Mucosa of descending colon (tissue), 3 donors: Measurements from ENCODE around the gene NSUN6. TPM values are rescaled to one million over a fixed set of nuclear protein-coding genes. Genes with fewer than 3 reads are reported as not detected.

Experiments used
- ATAC-seq: fragments of 200-7000 bp; cut with Tn5 transposase; one replicate; pipeline ENCODE4 v1.9.1; 2020; ENCODE audit warnings: mild to moderate bottlenecking, moderate library complexity
- DNase-seq, 3 donors: peaks; one replicate each; pipeline ENCODE4 v3.0.0-alpha.2; 2020
- H3K36me3 ChIP-seq: fragments of 200-600 bp; one replicate; pipeline ENCODE4 v1.8.0; 2021; ENCODE audit warnings: low read depth, mild to moderate bottlenecking
- H3K4me1 ChIP-seq: fragments of 200-600 bp; one replicate; pipeline ENCODE4 v1.8.0; 2021; ENCODE audit warnings: low read depth, mild to moderate bottlenecking
- H3K4me3 ChIP-seq: fragments of 200-600 bp; one replicate; pipeline ENCODE4 v1.8.0; 2021; ENCODE audit warnings: mild to moderate bottlenecking
- H3K9me3 ChIP-seq: fragments of 200-600 bp; one replicate; pipeline ENCODE4 v1.8.0; 2021; ENCODE audit warnings: mild to moderate bottlenecking
- CTCF ChIP-seq: fragments of 200-600 bp; IDR thresholded peaks from one replicate; pipeline ENCODE4 v1.8.0; 2022; ENCODE audit warnings: antibody characterized with exemption, mild to moderate bottlenecking
- intact Hi-C, 2 donors: fragments of 100-400 bp; cut with DNase I in 1 of 2; cut with micrococcal nuclease in 1 of 2; formaldehyde crosslinking; loops; one replicate each; pipeline versions ENCODE4 v1.11.0 to v1.11.1; 2022; cut with DNase I, micrococcal nuclease
- total RNA-seq, 3 donors: library from RNA; stranded (reverse); fragmentation: NEBNext Ultra II Directional in 2 of 3; extraction: Animal tissue kit (Norgen Biotek cat#: 25700) in 2 of 3; gene quantifications; one replicate each; pipeline versions ENCODE4 v1.2.1 to v1.2.4, GENCODE V29; 2021 to 2023
- donor health status: DM: no; HTN: no; CAD: no; lungs with moderate emphysema.
- donor health status: DM: no; HTN: no; CAD: no.
- donor health status: DM: no; HTN: yes; CAD: no.

Gene NSUN6
- total RNA-seq, 3 donors from 2014 or later, result 10.2 to 21.1 (median 13.6) TPM

- ATAC-seq (peak; percentile 63), DNase-seq (peak in 1 of 3 donors; percentile 9)
- H3K9me3 ChIP-seq, result no peaks in the 10 kb centered on the region
- H3K36me3 ChIP-seq, result no peaks in the 10 kb centered on the region
- intact Hi-C loops, result no loop called here
- TF ChIP-seq CTCF, result no peak
- H3K4me3 ChIP-seq, result no peak overlapping the region
- H3K4me1 ChIP-seq, result no peaks in the 10 kb centered on the region
These were observed 35.8 kb upstream of the NSUN6 start for GRCh38 chr10:18687195-18687594.

GRCh38 chr10:18685555-18685954, 34.2 kb upstream of the NSUN6 start:
- no peak for TF ChIP-seq CTCF
- H3K4me1 ChIP-seq, result no peaks in the 10 kb centered on the region
- H3K9me3 ChIP-seq, result no peaks in the 10 kb centered on the region
- intact Hi-C loops, result no loop called here
- no peaks in the 10 kb centered on the region for H3K36me3 ChIP-seq
- no peak for DNase-seq
- no peak for ATAC-seq
- no peak overlapping the region for H3K4me3 ChIP-seq

- ATAC-seq (no peak), DNase-seq (no peak)
- no peaks in the 10 kb centered on the region for H3K4me1 ChIP-seq
- no peaks in the 10 kb centered on the region for H3K36me3 ChIP-seq
- intact Hi-C loops, result no loop called here
- H3K4me3 ChIP-seq, result no peak overlapping the region
- no peaks in the 10 kb centered on the region for H3K9me3 ChIP-seq
- no peak for TF ChIP-seq CTCF
These were observed 33.6 kb upstream of the NSUN6 start for GRCh38 chr10:18684953-18685352.

- no peak for DNase-seq
- intact Hi-C loops, result no loop called here
- Histone ChIP-seq H3K9me3 (no peaks in the 10 kb centered on the region), H3K4me3 (no peak overlapping the region), H3K36me3 (no peaks in the 10 kb centered on the region), H3K4me1 (no peaks in the 10 kb centered on the region)
- ATAC-seq, result no peak
- TF ChIP-seq CTCF, result no peak
These were observed 33.0 kb upstream of the NSUN6 start for GRCh38 chr10:18684416-18684815.

GRCh38 chr10:18683427-18683826, 32.0 kb upstream of the NSUN6 start:
- Histone ChIP-seq H3K9me3 (no peaks in the 10 kb centered on the region), H3K36me3 (no peaks in the 10 kb centered on the region), H3K4me1 (no peaks in the 10 kb centered on the region), H3K4me3 (no peak overlapping the region)
- intact Hi-C loops, result no loop called here
- TF ChIP-seq CTCF, result no peak
- ATAC-seq, result no peak
- DNase-seq, result no peak

GRCh38 chr10:18681971-18682411, 30.6 kb upstream of the NSUN6 start:
- H3K4me3 ChIP-seq, result no peak overlapping the region
- TF ChIP-seq CTCF, result no peak
- H3K4me1 ChIP-seq, result no peaks in the 10 kb centered on the region
- H3K36me3 ChIP-seq, result no peaks in the 10 kb centered on the region
- intact Hi-C loops, result no loop called here
- DNase-seq, result no peak
- no peak for ATAC-seq
- H3K9me3 ChIP-seq, result no peaks in the 10 kb centered on the region
